Stimulated activated CD8-positive, alpha-beta memory T cell treated with anti-CD3 and anti-CD28 coated beads, Interleukin-15, amount 100 ng/mL, for 1 hour (primary cell): Measurements from ENCODE around the gene TENT5A.
"Not testable (repeated sequence)": the region's sequence is repeated elsewhere in the genome, so short reads cannot be mapped to it uniquely, and the experiment has no call there.

Source experiments
- DNase-seq: peaks from one replicate; pipeline ENCODE4 v3.0.0-alpha.2; 2020; ENCODE audit warnings: low read depth

TENT5A gene

DNA sequence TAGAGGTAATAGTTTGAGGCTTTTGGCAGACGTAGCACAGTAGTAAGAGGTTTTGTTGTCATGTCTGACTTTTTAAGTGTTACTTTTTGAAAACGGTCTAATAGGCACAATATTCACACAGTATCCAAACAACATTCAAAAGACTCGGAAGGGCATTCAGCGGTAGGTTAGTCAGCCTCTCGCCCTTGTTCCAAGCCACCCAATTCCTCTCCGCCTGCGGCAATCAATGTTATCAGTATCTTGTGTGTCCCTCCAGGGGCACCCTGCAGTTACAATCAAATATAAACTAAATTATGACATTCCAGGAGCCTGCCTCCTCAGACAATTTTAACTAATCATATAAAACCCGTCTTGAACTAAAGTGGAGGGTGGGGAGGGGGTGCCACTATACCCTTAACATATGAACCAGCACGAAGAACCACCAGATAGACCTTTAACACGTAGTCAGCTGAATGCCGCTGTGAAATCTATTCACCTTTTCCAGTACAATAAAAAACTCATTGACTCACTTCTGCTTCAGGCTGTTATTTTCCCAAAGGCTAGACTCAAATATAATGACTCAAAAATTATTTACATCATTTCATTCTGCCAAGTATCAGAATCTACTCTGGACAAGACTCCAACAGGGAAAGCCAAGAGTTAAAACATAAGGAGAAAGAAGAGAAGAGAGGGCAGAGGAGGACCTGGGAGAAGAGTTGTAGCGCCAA, 1.6 kb downstream of the TENT5A start:
- DNase-seq, result no peak

DNA sequence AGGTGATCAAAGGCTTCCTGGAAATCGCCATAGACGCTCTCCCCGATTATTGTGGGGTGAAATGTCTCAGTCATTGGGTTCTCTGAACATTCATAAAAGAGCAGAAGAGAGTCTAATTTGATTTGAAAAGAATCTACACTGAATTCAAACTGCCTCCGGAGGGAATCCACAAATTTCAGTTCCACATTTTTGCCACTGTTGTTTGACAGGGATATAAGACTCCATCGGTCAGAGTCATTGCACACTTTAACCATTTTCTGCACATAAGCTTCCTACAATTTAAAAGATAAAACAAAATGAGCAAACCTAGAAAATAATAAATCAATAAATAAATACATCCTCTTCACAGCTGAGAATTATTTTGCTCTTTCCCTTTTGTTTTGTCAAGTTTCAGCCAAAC, 2.3 kb downstream of the TENT5A start:
- DNase-seq, result no peak

DNA sequence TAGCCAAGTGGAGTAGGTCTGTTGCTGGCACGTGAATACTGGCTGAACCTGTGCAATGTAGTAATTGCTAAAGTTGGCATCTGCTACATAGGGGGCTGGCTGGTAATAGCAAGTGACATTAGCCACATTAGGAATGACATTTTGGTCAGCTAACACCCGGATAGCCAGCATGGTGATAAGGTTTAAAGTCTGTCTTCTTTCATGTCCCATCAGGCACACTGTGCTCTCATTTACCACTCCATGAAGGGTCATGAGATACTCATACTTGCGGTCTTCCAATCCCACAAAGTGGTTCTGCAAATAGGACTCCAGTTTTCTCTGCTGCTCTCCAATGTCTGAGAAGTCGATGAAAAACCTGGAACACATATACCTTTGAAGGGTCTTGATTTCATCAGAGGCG, 2.8 kb downstream of the TENT5A start:
- DNase-seq, result no peak

DNA sequence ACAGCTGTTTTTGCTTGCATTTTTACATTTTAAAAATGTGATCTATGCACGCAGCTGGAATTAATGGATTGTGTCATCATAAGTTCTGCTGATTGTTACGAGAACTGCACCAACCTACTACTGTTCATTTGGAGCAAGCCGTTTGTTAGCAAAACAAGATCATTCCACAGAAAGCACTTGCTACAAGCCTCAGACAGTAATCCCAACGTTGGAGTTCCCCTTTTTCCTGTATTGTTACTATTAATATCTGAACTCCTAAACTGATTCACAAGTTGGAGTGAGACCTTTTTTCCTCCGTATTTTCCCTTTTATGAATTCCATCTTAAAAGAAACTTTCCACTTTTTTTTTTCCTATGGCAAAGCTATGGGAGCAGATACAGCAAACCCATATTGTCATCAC, 3.5 kb downstream of the TENT5A start:
- no peak for DNase-seq

DNA sequence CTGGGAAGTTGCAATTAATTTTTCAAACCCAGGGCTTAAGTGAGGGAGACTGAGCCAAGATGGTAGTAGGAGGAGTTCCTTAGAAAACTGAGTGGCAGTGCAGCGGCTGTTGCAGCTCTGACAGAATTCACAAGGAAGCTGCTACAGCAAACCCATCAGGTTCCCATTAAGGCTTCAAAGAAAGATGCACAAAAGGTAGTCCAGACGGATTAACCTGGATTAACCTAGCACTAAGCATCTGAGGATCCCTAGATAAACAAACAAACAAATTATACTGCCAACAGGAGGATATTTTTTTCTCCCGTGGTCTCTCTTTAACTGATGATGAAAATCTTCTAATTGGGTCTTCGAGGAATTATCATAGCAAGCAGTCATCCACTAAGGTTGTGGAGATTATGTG, 5.2 kb downstream of the TENT5A start:
- no peak for DNase-seq

- DNase-seq, result no peak
These were observed 8.3 kb downstream of the TENT5A start for GRCh38 chr6:81744131-81744530.

DNA sequence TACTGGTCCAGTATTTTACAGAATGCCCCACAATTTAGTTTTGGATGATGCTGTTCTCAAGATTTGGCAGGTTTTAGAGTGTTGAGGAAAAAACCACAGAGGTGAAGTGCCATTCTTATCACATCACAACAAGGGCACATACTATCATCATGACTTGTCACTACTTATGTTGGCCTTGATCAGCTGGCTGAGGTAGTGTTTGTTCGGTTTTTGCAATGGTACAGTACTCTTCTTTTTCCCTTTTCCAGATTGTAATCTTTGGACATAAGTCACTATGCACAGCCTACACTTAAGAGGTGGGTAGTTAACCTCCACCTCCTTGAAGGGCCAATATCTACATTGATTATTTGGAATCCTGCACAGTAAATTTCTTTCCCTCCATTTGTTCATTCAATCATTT, 8.8 kb downstream of the TENT5A start:
- no peak for DNase-seq

GRCh38 chr6:81741689-81742088, 10.8 kb downstream of the TENT5A start:
- DNase-seq, result no peak

DNA sequence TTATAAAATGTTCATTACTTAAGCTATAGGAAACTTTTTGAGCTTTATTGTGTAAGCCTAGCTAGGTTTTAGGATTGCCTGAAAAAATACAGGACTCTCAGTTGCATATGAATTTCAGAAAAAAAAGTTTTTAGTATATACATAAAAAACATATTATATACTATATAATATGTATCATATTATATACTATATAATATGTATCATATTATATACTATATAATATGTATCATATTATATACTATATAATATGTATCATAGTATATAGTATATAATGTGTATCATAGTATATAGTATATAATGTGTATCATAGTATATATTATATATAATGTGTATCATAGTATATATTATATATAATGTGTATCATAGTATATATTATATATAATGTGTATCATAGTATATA, 11.9 kb downstream of the TENT5A start:
- DNase-seq, result not testable (repeated sequence)

GRCh38 chr6:81739230-81740195, 13.0 kb downstream of the TENT5A start:
- DNase-seq, result no peak

- DNase-seq, result no peak
These were observed 16.1 kb downstream of the TENT5A start for GRCh38 chr6:81736428-81736827.

DNA sequence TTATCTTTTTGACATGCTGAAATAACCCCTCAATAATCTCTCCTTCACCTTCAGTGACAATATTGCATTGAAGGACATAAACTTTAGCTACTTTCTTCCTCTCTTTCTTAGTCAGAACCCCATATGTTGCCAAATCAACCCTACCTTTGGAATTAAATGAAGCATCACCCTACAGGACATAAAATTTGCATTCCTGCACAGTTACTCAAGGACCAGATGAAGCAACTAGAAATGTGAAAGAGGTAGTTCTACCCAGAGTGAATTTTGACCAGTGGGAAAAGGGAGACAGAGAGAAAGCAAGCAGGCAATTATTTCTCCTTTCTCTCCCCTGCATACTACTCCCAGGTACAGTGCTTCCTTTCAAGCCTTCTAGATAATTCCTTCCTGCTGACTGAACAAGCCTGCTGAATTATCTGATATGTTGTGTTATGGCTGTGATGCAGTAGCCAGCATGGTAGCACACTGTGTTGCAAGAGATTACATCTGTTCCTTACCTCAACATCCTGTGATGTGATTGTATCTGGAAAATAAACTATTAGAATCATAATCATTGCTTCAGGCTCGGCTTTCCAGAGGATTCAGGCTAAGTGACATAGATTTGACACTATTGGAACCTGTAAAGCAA, 16.6 kb downstream of the TENT5A start:
- DNase-seq, result no peak

GRCh38 chr6:81734500-81735150, 17.9 kb downstream of the TENT5A start:
- DNase-seq, result no peak

DNA sequence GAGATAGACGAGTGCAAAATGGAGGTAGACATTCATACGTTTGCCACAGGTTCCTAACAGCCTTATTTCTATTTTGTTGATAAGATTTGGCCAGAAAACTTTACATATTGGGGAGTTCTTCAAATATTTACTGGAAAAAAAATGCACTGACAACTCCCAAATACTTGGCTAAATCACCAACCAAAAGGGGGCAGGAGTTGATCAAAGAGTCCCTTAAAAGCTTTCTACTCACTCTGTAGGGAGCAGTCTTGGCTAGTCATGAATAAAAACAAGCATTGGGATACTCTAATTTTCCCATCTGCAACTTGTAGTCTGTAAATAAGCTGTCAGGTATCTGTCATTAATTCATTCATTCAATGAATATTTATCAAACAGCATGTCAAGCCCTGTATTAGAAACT, 18.4 kb downstream of the TENT5A start:
- DNase-seq, result no peak

DNA sequence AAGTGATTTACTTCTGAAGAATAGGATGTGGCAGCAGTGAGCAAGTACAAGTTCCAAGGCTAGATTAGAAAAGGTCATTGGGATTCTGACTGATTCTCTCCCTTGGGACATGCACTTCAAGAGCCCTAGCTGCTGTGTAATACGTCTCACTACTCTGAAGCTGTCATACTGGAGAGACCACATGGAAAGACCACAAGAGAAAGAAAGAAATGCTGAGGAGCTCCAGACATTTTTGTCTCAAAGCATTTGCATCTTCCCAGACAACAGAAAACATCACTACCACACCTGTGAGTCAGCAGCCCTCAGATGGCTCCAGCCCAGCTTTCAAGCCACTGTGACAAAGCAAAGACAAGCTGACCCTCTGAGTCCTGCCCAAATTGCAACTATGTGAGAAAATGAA, 20.7 kb downstream of the TENT5A start:
- no peak for DNase-seq

DNA sequence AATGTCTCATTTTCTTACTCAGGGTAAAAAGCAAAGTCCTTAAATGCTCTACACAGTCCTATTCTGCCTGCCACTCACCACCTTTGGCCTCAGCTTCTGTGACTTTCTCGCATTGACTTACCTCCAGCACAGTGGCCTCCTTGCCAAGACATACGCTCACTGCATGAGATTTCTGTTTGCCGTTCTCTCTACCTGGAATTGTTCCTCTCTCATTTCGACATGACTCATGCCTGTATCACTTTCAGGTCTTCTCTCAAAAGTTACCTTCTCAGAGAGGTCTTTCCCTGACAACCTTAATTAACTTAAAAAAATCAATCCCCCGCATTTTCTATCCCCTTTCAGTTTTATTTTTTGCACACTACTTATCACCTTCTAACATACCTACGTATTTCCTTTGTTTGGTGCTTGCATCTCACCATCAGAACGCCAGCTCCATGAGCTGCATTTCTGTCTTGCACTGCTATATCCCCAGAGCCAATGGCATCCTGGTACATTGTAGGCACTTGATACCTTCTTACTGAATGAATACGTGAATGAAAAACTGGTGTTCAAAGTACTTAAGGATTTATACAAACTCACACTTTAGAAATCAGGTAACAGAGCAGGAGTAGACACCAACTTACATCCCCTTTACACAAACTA, 24.5 kb downstream of the TENT5A start:
- no peak for DNase-seq

- DNase-seq, result no peak
These were observed 27.4 kb downstream of the TENT5A start for GRCh38 chr6:81725127-81725526.

DNA sequence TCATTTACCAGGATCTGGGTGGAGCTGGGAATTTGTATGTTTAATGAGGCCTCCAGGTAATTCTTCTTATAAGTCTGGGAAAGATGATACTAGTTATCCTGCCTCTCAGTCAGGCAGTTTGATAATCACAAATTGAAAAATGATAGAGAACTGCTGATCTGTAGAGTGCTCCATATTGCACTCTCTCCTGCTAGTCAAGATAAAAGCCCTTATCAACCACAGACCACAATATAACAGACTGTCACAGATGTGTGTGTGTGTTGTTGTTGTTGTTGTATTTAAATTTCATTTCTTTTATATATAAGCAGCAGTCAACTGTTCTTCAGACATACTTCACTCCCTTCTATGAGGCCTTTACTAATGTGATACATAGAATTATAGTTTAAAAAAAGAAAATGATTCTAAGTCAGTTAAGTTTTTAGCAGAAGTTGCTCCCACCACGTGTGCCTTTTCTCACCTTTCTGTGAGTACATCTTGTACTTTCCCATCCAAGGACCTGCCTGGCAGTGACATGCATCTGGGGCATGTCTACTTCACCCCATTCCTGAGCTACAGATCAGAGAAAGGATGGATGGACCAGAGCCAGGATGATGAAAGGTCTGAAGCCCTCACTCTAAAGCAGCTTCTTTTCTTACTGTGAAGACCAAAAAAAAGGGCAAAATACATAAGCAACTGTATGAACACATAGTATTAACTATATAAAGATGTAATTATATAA, 29.8 kb downstream of the TENT5A start:
- DNase-seq, result no peak

GRCh38 chr6:81720427-81720826, 32.1 kb downstream of the TENT5A start:
- DNase-seq, result no peak

- no peak for DNase-seq
These were observed 34.4 kb downstream of the TENT5A start for GRCh38 chr6:81718126-81718525.

- DNase-seq, result no peak
These were observed 37.8 kb downstream of the TENT5A start for GRCh38 chr6:81714684-81715083.
